ENCODE results near the gene HTD2. TPM values are rescaled to one million over a fixed set of nuclear protein-coding genes. Genes with fewer than 3 reads are reported as not detected.
A peak's percentile ranks its signal among the peaks of the same experiment; 100 is the strongest.

Gene HTD2
- total and polyA plus RNA-seq, 10 donors: 2.3 to 20.0 (median 8.2) TPM

DNA sequence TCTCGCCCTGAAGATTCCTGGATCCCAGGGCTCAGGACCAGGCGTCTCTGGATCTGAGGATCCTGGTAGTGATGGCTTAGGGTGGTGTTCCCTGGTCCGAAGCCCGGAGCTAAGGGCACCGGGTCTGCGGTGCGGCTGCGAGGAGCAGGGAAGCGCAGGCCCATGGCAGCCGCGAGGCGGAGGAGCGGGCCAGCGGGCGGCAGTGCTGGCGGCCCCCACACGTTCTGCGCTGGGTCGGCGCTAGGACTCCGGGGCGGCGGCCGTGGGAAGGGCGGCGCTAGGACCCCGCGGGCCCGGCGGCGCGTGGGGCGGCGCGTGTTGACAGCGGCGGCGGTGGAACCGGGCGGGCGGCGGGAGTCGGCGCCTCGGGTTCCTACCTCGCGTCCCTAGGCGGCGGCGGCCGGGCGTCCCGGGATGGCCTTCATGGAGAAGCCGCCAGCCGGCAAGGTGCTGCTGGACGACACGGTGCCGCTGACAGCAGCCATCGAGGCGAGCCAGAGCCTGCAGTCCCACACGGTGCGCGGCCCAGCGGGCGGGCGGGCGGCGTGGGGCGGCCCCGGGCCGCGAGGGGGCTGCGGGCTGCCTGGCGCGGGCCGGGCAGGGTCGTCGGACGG lies 26.4 kb downstream of the HTD2 start, which contains the start of gene PXK:
PXK (plus strand) TSS at position 318 of the 614 bp plus-strand sequence; CDS start at position 415, 97 bp downstream.
- TF ChIP-seq POLR2AphosphoS5 (IDR thresholded peaks at IDR 0.05): peak; percentile 57 to 78 (median 78)
- TF ChIP-seq, protein P1, sequence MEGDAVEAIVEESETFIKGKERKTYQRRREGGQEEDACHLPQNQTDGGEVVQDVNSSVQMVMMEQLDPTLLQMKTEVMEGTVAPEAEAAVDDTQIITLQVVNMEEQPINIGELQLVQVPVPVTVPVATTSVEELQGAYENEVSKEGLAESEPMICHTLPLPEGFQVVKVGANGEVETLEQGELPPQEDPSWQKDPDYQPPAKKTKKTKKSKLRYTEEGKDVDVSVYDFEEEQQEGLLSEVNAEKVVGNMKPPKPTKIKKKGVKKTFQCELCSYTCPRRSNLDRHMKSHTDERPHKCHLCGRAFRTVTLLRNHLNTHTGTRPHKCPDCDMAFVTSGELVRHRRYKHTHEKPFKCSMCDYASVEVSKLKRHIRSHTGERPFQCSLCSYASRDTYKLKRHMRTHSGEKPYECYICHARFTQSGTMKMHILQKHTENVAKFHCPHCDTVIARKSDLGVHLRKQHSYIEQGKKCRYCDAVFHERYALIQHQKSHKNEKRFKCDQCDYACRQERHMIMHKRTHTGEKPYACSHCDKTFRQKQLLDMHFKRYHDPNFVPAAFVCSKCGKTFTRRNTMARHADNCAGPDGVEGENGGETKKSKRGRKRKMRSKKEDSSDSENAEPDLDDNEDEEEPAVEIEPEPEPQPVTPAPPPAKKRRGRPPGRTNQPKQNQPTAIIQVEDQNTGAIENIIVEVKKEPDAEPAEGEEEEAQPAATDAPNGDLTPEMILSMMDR (IDR thresholded peaks at IDR 0.05 in 8 of 11, conservative IDR thresholded peaks at IDR 0.05 in 3 of 11): peak in 5 of 11 experiments; percentile 12 to 38 (median 19)
- peak in 1 of 3 donors; percentile 4 for TF ChIP-seq POLR2A (IDR thresholded peaks at IDR 0.05)
- peak; percentile 98 for DNase-seq
- intact Hi-C loops (cut with DNase I; ENCODE audit: low total_unique reads): no loop called here
- Histone ChIP-seq H3K27ac (peak within 1 kb of the TSS; percentile 49 to 94 (median 86)), H3K36me3 (peaks cover 0 to 5% (median 0%) of the 10 kb centered on the region in 6 donors), H3K27me3 (replicated peaks in 1 of 7) (no peaks in the 10 kb centered on the region), H3K4me3 (peak within 1 kb of the TSS; percentile 72 to 92 (median 83)), H3K9me3 (no peaks in the 10 kb centered on the region), H3K4me1 (peaks cover 19 to 58% (median 49%) of the 10 kb centered on the region in 6 donors)
- WGBS, 5 donors: 1 to 4% (median 2%) methylated on average over 15 to 79 of the region's 79 CpGs

DNA sequence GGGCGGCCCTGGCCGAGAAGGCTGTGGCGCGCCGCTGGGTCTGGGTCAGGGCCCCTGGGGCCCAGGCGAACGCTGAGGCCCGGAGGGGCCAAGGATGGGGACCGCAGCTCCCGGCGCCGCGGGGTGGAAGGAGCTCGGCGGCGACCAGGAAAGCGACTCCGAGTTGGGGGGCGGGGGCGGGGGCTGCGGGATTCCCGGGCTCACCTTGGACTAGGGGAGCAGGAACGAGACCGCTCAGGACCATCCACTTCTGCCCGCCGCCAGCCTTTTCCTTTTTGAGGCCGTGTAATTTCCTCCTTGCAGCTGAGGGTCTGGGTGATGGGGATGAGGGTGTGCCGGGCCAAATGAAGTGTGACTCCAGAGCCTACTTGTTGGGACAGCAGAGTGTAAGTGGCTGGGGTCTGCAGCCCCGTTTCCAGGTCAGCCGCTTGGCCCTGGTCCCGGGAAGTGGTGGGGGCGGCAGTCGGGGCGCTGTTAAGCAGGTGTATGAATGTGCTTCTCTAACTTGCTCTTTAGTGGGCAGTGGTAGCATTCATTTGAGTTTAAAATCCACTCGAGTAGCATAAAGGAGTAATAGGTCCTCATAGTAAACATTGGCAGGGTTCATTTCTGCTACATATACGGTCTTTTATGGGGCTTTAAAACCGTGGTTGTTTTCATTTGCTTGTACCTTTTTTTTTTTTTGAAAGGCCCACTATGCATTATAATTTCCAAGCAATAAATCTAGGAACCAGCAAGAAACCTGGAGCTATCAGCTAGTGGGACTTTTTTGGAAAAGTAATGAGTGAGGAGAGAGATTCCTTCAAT lies 27.1 kb downstream of the HTD2 start:
- peak in 2 of 3 donors; percentile 34 to 51 for TF ChIP-seq POLR2AphosphoS5 (IDR thresholded peaks at IDR 0.05)
- TF ChIP-seq, protein P1 (IDR thresholded peaks at IDR 0.05 in 8 of 11, conservative IDR thresholded peaks at IDR 0.05 in 3 of 11): peak in 1 of 11 experiments; percentile 31
- no peak for TF ChIP-seq POLR2A (IDR thresholded peaks at IDR 0.05)
- DNase-seq: peak; percentile 91
- intact Hi-C loops (cut with DNase I; ENCODE audit: low total_unique reads): no loop called here
- WGBS, 5 donors: 0 to 2% (median 1%) methylated on average over 15 to 37 of the region's 37 CpGs
- Histone ChIP-seq H3K27ac (peak overlapping the region; percentile 49 to 94 (median 86)), H3K4me3 (peak overlapping the region; percentile 72 to 92 (median 83)), H3K9me3 (no peaks in the 10 kb centered on the region), H3K36me3 (peaks cover 0 to 10% (median 0%) of the 10 kb centered on the region in 6 donors), H3K4me1 (peaks cover 19 to 65% (median 57%) of the 10 kb centered on the region in 6 donors), H3K27me3 (replicated peaks in 1 of 7) (no peaks in the 10 kb centered on the region)

DNA sequence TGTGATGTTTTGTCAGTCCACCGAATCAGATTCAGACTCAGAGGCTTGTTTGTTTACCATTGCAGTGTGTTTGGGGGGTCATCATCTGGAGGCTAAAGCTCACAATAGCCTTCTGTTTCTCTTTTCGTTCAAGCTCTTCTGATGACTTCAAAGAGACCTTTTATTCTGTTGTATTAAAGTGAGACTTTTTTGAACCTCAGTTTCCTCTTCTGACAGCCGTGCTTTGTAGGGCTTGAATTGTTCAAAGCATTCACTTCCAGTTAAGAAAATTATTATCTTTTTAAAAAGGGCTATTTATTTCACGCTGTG lies 27.6 kb downstream of the HTD2 start:
- peaks cover 19 to 70% (median 60%) of the 10 kb centered on the region in 6 donors for H3K4me1 ChIP-seq
- peak overlapping the region; percentile 49 to 94 (median 86) for H3K27ac ChIP-seq
- WGBS, 5 donors: 23 to 29% (median 26%) methylated on average over 4 of the region's 4 CpGs
- H3K4me3 ChIP-seq: peak overlapping the region; percentile 72 to 92 (median 83)
- no peak for TF ChIP-seq POLR2A (IDR thresholded peaks at IDR 0.05)
- TF ChIP-seq, protein P1 (IDR thresholded peaks at IDR 0.05 in 8 of 11, conservative IDR thresholded peaks at IDR 0.05 in 3 of 11): no peak
- no peak for TF ChIP-seq POLR2AphosphoS5 (IDR thresholded peaks at IDR 0.05)
- intact Hi-C loops (cut with DNase I; ENCODE audit: low total_unique reads): no loop called here
- peaks cover 0 to 15% (median 0%) of the 10 kb centered on the region in 6 donors for H3K36me3 ChIP-seq
- H3K27me3 ChIP-seq (replicated peaks in 1 of 7): no peaks in the 10 kb centered on the region
- H3K9me3 ChIP-seq: no peaks in the 10 kb centered on the region
- DNase-seq: no peak

DNA sequence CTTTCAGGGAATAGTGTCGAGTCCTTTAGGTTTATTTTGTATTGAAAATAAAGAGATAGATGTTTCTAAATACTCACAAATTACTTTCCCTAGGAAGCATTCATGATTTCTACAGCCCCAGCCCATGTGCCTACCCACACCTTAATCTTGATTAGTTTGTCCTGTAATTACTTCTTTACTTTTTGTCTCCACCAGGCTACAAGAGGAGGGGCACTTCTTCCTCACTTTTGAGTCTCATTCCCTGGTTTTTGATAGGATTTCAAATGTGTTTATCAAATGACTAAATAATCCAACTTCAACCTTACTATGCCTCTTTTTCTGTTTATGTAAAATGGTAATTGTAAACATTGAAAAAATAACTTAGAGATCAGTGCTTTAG lies 28.2 kb downstream of the HTD2 start:
- WGBS, 5 donors: 61 to 77% (median 69%) methylated on average over 1 of the region's 1 CpG
- intact Hi-C loops (cut with DNase I; ENCODE audit: low total_unique reads): no loop called here

More for the DNA sequence above, 28.2 kb downstream of the HTD2 start:
- peaks cover 0 to 19% (median 0%) of the 10 kb centered on the region in 6 donors for H3K36me3 ChIP-seq
- H3K27ac ChIP-seq: peak overlapping the region in 7 of 8 donors; percentile 77 to 94 (median 87)
- no peaks in the 10 kb centered on the region for H3K9me3 ChIP-seq
- H3K4me1 ChIP-seq: peaks cover 19 to 76% (median 65%) of the 10 kb centered on the region in 6 donors
- no peak for DNase-seq
- H3K4me3 ChIP-seq: peak overlapping the region in 7 of 8 donors; percentile 2 to 92 (median 83)
- H3K27me3 ChIP-seq (replicated peaks in 1 of 7): no peaks in the 10 kb centered on the region
- TF ChIP-seq POLR2AphosphoS5 (IDR thresholded peaks at IDR 0.05) (no peak), POLR2A (IDR thresholded peaks at IDR 0.05) (no peak)
- TF ChIP-seq, protein P1 (IDR thresholded peaks at IDR 0.05 in 8 of 11, conservative IDR thresholded peaks at IDR 0.05 in 3 of 11): no peak

Data from spleen (tissue), 11 donors.